ENCODE results near the gene CFAP46. TPM values are rescaled to one million over a fixed set of nuclear protein-coding genes. Genes with fewer than 3 reads are reported as not detected.
A peak's percentile ranks its signal among the peaks of the same experiment; 100 is the strongest.

Gene CFAP46
- total and polyA plus RNA-seq, 2 donors (not counting 1 experiment from before 2014, with no cell fraction given) = 0.07 TPM; not detected in 1

- Histone ChIP-seq H3K36me3 (replicated peaks in 1 of 2; ENCODE audit: control extremely low read depth in 1 of 2, control insufficient read depth in 1 of 2, extremely low read depth in 1 of 2, insufficient read depth in 2 of 2, low read length in 1 of 2) (no peaks in the 10 kb centered on the region), H3K27ac (ENCODE audit: low read length in 2 of 2) (no peak overlapping the region), H3K4me3 (ENCODE audit: control extremely low read depth in 1 of 5, extremely low read depth in 1 of 5, insufficient read depth in 1 of 5, low read depth in 2 of 5, low read length in 4 of 5) (no peak overlapping the region), H2AFZ (ENCODE audit: insufficient read depth, low read depth, low read length, poor library complexity, severe bottlenecking) (peak overlapping the region; percentile 35), H3K9me3 (ENCODE audit: control extremely low read depth in 1 of 3, control insufficient read depth in 2 of 3, insufficient read depth in 1 of 3, low read length in 2 of 3) (peaks cover 0 to 21% (median 3%) of the 10 kb centered on the region in 3 donors), H4K20me1 (ENCODE audit: control insufficient read depth, insufficient read depth, low read length, poor library complexity, severe bottlenecking) (no peaks in the 10 kb centered on the region), H3K79me2 (ENCODE audit: control insufficient read depth, insufficient read depth, low read length) (no peaks in the 10 kb centered on the region), H3K27me3 (replicated peaks in 1 of 4; ENCODE audit: control extremely low read depth in 1 of 4, control insufficient read depth in 3 of 4, insufficient read depth in 4 of 4, low read length in 3 of 4) (peaks cover 0 to 13% (median 0%) of the 10 kb centered on the region in 4 experiments), H3K9ac (ENCODE audit: low read length) (no peak overlapping the region), H3K4me2 (replicated peaks; ENCODE audit: low read depth, low read length, poor library complexity, severe bottlenecking) (no peak overlapping the region), H3K4me1 (ENCODE audit: control insufficient read depth in 2 of 2, insufficient read depth in 2 of 2, low read length in 2 of 2) (peaks cover 0 to 6% of the 10 kb centered on the region in 2 donors)
- Mint-ChIP-seq H3K27ac (no peak overlapping the region), H3K4me1 (peaks cover 3% of the 10 kb centered on the region), H3K9me3 (ENCODE audit: insufficient read depth) (peaks cover under 1% of the 10 kb centered on the region), H3K4me3 (no peak overlapping the region), H3K27me3 (peaks cover 14% of the 10 kb centered on the region)
- DNase-seq (peak; percentile 66), ATAC-seq (ENCODE audit: low read depth) (no peak)
- POLR2A ChIA-PET = no interaction called here
- WGBS (ENCODE audit: insufficient coverage) = 46% methylated on average over 34 of the region's 34 CpGs
- intact Hi-C loops (cut with micrococcal nuclease) = no loop called here
- CTCF ChIA-PET = no interaction called here
- TF ChIP-seq CTCF (IDR thresholded peaks at IDR 0.05) (peak; percentile 94), EZH2 (IDR thresholded peaks at IDR 0.05; ENCODE audit: borderline replicate concordance, insufficient read depth, low read depth, low read length, poor library complexity, severe bottlenecking) (no peak)
Measured at GRCh38 chr10:132836832-132837540, 105.4 kb downstream of the CFAP46 start.

GRCh38 chr10:132836248-132836831 lies 106.0 kb downstream of the CFAP46 start:
- Mint-ChIP-seq H3K9me3 (ENCODE audit: insufficient read depth) (no peaks in the 10 kb centered on the region), H3K4me3 (no peak overlapping the region), H3K27me3 (peaks cover 12% of the 10 kb centered on the region), H3K27ac (no peak overlapping the region), H3K4me1 (peaks cover 3% of the 10 kb centered on the region)
- ChIA-PET CTCF (no interaction called here), POLR2A (no interaction called here)
- no peak overlapping the region for H3K9ac ChIP-seq (ENCODE audit: low read length)
- ATAC-seq (ENCODE audit: low read depth) (no peak), DNase-seq (no peak)
- peak overlapping the region; percentile 35 for H2AFZ ChIP-seq (ENCODE audit: insufficient read depth, low read depth, low read length, poor library complexity, severe bottlenecking)
- no peaks in the 10 kb centered on the region for H4K20me1 ChIP-seq (ENCODE audit: control insufficient read depth, insufficient read depth, low read length, poor library complexity, severe bottlenecking)
- H3K79me2 ChIP-seq (ENCODE audit: control insufficient read depth, insufficient read depth, low read length) = no peaks in the 10 kb centered on the region
- no peaks in the 10 kb centered on the region for H3K36me3 ChIP-seq (replicated peaks in 1 of 2; ENCODE audit: control extremely low read depth in 1 of 2, control insufficient read depth in 1 of 2, extremely low read depth in 1 of 2, insufficient read depth in 2 of 2, low read length in 1 of 2)
- H3K4me1 ChIP-seq (ENCODE audit: control insufficient read depth in 2 of 2, insufficient read depth in 2 of 2, low read length in 2 of 2) = peaks cover 0 to 6% of the 10 kb centered on the region in 2 donors
- peaks cover 0 to 13% (median 0%) of the 10 kb centered on the region in 4 experiments for H3K27me3 ChIP-seq (replicated peaks in 1 of 4; ENCODE audit: control extremely low read depth in 1 of 4, control insufficient read depth in 3 of 4, insufficient read depth in 4 of 4, low read length in 3 of 4)
- no peak overlapping the region for H3K4me3 ChIP-seq (ENCODE audit: control extremely low read depth in 1 of 5, extremely low read depth in 1 of 5, insufficient read depth in 1 of 5, low read depth in 2 of 5, low read length in 4 of 5)
- 79% methylated on average over 27 of the region's 27 CpGs for WGBS (ENCODE audit: insufficient coverage)
- no peak overlapping the region for H3K4me2 ChIP-seq (replicated peaks; ENCODE audit: low read depth, low read length, poor library complexity, severe bottlenecking)
- H3K27ac ChIP-seq (ENCODE audit: low read length in 2 of 2) = no peak overlapping the region
- intact Hi-C loops (cut with micrococcal nuclease) = no loop called here
- H3K9me3 ChIP-seq (ENCODE audit: control extremely low read depth in 1 of 3, control insufficient read depth in 2 of 3, insufficient read depth in 1 of 3, low read length in 2 of 3) = peaks cover 0 to 14% (median 0%) of the 10 kb centered on the region in 3 donors
- TF ChIP-seq EZH2 (IDR thresholded peaks at IDR 0.05; ENCODE audit: borderline replicate concordance, insufficient read depth, low read depth, low read length, poor library complexity, severe bottlenecking) = no peak
- TF ChIP-seq CTCF (IDR thresholded peaks at IDR 0.05) = no peak
